ENCODE measurements around the gene HORMAD2.

The HORMAD2 gene

DNA sequence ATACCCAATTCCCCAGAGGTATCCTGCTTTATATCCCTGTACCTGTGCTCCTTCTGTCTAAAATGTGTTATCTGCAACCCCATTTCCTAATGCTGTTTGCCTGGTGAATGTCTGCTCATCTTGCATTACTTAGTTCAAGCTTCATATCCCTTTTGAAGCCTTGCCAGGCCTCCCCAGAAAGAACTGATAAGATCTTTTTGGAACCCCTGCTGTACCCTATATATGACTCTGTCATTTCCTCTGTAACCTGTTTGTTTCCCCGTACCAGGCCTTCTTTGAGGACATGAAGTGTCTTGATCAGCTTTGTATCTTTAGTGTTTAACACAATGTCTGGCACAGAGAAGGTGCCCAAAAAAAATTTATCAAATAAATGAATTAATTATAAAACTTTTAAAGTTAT is 88.7 kb downstream of the HORMAD2 start:
- no peak for DNase-seq (ENCODE audit: low read depth)

- no peak for DNase-seq (ENCODE audit: low read depth)
Observed at GRCh38 chr22:30170129-30170528, 89.9 kb downstream of the HORMAD2 start.

DNA sequence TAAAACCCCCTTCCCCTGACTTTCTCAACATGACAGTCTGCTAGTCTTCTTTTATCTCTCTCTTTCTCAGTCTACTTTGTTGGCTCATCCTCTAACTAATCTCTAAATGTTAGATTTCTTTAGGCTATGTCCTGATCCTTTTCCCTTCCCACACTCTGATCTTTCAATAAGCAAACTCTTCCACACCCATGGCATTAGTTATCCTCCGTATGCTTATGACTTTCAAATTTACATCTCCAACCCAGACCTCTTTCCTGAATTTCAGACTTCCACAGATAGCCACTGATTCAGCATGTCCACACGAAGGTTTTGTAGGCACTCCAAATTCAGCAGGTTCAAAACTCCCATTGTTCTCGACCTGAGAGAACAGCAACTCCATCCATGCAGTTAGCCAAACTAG is 90.7 kb downstream of the HORMAD2 start:
- DNase-seq (ENCODE audit: low read depth): no peak

GRCh38 chr22:30175690-30176288 is 95.5 kb downstream of the HORMAD2 start:
- no peak for DNase-seq (ENCODE audit: low read depth)

DNA sequence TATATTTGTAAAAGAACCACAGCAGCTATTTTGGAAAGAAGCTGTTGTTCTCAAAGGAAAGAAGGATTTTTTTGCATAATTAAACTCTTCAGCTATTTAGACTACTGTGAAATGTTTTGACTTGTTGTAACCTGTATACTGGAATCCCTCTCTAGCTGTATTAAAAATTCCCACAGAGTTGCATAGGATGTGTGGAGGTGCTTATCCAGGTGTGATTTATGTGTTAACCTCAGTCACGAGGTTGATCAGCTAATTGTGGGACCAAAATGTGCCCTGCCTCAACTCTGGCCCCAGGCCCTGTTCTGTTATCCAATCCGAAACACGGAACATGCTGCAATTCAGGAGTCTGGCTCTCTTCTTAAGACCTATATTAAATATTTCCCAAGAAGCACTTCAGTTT is 96.2 kb downstream of the HORMAD2 start:
- no peak for DNase-seq (ENCODE audit: low read depth)

DNA sequence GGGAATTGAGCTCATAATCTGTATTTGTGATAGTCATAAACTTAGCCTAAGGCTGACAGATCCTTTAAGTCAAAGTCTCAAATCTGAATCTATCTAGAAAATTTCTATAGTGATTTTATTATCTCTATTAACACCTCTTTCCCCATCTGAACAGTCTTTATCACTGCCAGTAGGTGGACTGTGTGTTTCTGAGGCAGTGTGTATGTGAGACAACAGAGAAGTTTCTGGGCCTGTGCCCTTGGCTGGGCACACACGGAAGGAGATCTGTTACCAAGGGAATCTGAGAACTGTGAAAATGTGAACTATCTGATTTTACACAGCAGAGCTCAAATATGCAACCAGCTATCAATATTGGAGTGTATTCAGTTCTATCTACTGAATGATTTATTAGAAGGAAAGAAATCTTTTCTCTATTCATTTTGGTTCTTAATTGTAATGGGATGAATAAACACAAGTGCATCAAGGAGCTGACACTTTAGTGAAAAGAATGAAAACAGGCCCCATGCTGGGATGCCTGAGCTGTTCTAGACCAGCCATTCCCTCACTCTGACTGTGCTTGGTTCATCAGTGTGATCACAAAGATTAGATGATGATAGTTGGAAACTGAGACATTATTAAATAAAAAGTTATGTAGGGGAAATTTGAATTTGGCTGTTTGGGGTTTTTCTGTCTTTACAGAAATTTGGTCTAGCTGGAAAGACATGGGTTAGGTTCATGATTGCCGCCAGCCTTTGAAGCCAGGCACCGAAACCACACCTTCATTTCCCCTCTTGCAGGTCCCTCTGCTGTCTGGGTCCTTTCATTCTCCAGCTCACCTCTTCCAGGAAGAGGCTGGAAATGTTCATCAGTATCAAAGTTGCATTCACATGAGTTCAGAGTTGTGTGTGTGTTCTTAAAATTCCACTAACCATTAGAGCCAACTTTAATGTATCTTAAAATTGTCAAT is 98.2 kb downstream of the HORMAD2 start:
- no peak for DNase-seq (ENCODE audit: low read depth)

- no peak for DNase-seq (ENCODE audit: low read depth)
Observed at GRCh38 chr22:30180616-30181015, 100.4 kb downstream of the HORMAD2 start.

- DNase-seq (ENCODE audit: low read depth): no peak
Observed at GRCh38 chr22:30181459-30182349, 101.4 kb downstream of the HORMAD2 start.

GRCh38 chr22:30182350-30182745 is 102.1 kb downstream of the HORMAD2 start:
- DNase-seq (ENCODE audit: low read depth): no peak

DNA sequence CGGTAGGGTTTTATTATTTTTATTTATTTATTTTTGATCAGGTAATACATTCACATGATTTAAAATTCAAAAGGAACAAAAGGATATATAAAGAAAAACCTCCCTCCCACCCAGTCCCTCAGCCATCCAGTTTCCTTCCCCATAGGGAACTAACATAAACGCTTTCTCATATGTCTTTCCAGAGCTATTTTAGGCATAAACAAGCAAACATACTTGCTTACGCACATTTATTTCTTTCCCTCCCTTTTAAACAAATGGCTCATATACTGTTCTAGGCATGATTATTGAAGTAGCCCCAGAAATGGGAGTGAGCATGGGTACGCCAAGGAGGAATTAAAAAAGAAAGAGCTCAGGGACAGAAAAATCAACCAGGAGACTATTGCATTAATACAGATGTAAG is 102.6 kb downstream of the HORMAD2 start:
- DNase-seq (ENCODE audit: low read depth): no peak

GRCh38 chr22:30183271-30183670 is 103.0 kb downstream of the HORMAD2 start:
- DNase-seq (ENCODE audit: low read depth): no peak

- no peak for DNase-seq (ENCODE audit: low read depth)
Observed at GRCh38 chr22:30183861-30184278, 103.6 kb downstream of the HORMAD2 start.

DNA sequence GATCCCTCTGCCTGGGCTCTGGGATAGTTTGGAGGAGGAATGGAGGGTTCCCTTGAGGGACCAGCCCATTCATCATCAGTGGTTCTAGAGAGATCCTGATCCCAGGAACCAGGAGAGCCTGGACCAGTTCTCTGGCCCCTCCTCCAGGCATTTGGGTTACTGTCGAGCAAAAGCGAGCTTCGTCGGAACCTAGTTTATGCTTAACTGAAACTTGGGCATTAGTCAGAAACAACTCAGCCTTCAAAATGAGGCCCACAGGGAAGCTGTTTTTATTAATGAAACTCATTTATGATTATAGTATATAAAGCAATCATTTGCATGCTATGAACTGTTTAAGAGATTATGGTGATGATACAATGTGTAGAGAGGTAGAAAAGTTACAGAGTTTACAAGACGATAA is 104.9 kb downstream of the HORMAD2 start:
- no peak for DNase-seq (ENCODE audit: low read depth)

- DNase-seq (ENCODE audit: low read depth): no peak
Observed at GRCh38 chr22:30185549-30185948, 105.3 kb downstream of the HORMAD2 start.

DNA sequence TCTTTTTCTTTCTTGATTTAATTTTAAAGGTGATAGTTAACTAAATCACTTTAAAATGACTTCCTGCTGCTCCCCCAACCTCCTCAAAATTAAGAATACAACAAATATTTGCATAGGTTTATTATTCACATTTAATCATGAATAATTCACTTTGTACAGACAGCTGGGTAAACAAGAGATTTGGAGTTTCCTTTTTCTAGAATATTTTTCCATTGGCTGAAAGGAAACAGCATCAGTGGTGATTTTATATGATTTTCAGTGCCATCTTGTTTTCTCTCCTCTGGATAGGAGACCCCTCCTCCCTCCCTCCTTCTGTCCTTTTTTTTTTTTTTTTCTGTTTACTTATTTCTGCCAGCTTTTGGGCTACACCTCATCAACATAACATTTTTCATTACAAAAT is 105.8 kb downstream of the HORMAD2 start:
- DNase-seq (ENCODE audit: low read depth): no peak

DNA sequence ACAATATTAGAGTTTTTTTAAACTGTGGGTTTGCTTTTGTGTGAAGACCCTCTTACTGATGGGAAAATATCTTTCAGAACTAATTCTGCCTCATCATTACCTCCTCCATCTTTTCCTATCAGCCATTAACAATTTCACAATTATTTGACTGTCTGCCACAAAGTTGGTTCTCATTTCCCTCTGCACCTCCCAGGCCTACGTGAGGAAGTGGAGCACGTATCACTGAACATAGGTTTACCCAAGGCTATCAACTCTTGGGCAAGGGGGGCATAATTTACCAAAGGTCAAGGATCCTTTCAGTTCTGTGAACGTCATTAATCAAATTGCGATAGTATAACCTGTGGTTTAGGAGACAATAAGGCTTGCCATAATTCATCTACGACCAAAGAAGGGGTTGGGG is 106.2 kb downstream of the HORMAD2 start:
- no peak for DNase-seq (ENCODE audit: low read depth)

DNA sequence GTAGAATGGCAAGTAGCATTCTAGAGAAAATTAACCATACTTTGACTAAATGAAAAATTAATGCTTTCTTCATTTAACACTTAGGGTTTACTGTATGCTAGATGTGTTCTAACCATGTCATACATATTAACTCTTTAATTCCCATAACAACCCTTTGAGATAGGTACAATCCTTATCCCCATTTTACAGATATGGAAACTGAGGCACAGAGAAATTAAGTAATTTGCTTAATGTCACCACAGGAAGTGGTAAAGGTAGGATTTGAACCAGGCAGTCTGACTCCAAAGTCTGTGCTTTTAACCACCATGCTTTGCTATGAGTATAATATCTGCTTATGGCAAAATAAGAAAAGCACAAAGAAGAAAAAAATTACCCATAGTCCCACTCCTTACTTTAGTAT is 106.8 kb downstream of the HORMAD2 start:
- no peak for DNase-seq (ENCODE audit: low read depth)

DNA sequence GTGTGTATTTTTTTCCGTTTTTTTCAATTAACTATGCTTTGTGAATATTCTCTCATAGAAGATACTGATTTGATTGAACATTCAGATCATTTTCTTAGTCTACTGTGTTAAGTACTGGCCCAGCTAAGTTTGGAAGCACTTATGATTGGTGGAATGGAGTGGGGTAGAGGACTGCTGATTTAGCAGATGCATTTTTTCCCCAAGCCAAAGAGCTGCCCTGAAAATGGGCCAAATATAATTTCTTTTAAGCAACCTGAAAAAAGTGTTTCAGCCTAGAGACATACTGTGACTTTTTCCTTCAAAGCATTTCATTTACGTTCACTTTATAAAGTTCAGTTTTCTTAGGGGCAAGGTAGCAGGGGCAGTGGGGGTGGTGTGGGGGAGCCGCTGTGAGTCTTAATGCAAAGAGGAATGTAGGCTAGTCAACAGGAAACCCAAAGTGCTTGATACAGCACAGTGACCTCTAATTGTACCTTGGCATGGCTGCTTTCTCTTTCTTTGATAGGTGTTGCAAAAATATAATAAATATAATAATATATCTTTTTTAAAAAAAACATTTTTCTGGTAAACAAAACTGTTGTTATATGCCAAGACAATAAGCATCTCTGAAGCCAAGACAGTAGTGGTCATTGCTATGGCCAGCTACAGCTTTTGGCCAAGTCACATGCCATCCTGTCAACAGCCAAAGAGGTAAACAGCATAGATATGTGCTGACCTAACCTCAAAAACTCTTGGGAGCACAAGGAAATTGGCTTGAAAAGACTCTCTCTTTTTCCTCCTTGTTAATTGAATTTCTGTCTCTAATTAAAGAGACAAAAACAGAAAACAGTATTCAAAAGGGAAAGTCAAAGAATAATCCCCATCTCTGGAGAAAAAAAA is 107.5 kb downstream of the HORMAD2 start:
- DNase-seq (ENCODE audit: low read depth): no peak

DNA sequence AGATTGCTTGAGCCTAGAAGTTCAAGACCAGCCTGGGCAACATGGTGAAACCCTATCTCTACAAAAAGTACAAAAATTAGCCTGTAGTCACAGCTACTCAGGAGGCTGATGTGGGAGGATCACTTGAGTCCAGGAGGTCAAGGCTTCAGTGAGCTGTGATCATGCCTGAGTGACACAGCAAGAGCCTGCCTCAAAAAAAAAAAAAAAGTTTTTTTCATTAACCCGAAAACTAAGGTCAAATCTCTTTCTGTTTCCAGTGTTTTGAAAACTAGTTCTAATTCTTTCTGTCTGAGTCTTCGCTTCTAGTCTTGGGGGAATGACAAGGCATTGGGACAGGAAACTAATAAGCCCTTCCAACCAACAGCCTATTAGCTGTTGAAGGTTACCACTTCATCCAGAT is 108.6 kb downstream of the HORMAD2 start:
- DNase-seq (ENCODE audit: low read depth): no peak

DNA sequence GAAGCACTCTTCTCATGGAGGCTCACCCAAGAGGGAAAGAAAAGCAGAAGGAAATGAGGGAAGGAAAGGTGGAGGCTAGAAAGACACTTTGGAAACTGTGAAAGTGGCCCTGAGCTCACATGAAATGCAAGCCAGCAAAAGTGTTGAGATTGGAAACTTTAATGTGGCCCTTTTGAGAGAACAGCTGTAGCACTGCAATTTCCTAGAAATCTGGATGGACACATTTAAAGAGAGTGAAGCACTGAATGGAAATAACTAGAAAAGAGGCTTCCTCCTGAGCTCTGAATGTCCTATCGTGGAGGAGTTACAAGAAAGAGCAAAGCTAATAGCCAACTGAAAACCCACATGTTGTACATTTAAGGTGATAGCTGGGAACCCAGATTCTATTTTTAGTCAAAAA is 110.3 kb downstream of the HORMAD2 start:
- DNase-seq (ENCODE audit: low read depth): no peak

DNA sequence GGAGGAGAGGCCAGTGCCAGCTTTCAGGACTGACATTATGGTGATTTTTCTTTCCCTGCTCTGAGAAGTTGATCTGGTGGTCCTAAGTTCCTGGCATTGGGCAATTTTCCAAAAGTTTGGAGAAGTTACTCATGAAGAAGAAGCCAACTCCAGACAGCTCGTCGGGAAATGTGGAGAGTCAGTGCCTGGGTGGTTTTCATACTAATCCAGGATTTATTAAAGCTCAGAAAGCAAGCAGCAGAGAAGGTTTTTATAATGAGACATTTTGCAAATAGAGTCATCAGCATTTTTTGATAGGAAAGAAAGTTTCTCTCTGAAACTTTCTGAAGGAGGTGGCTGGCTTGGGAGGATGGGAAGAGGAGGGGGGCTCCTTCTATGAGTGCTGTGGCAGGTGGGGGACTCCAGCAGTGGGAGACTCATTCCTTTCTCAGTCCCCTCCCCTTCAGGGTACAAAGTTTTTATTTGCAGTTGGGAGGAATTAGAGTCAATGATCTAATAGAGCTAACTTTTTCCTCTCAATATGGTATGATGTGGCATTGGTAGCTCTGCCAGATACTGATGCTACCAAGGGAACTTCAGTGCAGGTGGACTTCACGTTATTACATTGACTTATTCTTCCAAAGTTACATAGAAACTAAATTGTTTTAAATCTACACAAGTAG is 110.9 kb downstream of the HORMAD2 start:
- DNase-seq (ENCODE audit: low read depth): no peak

Measured in fibroblast of the conjunctiva (primary cell).